ENCODE data around the gene EFCAB12.

DNA sequence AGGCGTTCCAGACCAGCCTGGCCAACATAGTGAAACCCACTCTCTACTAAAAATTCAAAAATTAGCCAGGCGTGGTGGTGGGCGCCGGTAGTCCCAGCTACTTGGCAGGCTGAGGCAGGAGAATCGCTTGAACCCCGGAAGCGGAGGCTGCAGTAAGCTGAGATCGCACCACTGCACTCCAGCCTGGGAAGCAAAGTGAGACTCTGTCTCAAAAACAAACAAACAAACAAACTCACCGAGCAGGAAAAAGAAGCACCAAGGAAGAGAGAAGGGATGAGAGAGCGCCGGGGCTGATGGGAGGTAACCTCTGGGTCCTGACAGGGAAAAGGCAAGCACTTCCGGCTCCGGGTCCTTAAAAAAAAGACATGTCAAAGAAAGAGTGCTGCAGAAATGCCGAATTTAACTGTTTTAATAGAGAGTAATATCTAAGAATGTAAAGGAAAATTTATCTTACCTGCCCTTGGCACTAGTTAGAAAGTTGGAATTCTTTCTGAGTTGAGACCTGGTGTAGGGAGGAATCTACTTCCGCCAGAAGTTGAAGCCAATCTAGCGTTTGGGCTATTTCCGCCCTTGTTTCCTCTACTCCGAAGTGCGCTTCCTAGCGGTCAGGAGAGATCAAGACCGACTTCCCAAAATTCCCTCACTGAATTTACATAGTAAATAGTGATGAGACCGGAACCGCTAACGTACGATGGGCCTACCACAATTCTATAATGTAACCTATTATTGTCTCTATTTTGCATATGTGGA lies 29.1 kb downstream of the EFCAB12 start:
- TF ChIP-seq EZH2 (IDR thresholded peaks at IDR 0.05; ENCODE audit: insufficient read depth, poor library complexity, severe bottlenecking) (no peak), EZH2phosphoT487 (IDR thresholded peaks at IDR 0.05; ENCODE audit: insufficient read depth, low read depth) (no peak)
